Stimulated activated CD8-positive, alpha-beta memory T cell treated with anti-CD3 and anti-CD28 coated beads, Interleukin-7, amount 100 ng/mL, for 24 hours (primary cell): ENCODE results near the gene APOLD1.
"Not testable (repeated sequence)": the region's sequence is repeated elsewhere in the genome, so short reads cannot be mapped to it uniquely, and the experiment has no call there.

Experiments
- DNase-seq: peaks from one replicate; pipeline ENCODE4 v3.0.0-alpha.2; 2020; ENCODE audit warnings: low read depth

Gene APOLD1

DNA sequence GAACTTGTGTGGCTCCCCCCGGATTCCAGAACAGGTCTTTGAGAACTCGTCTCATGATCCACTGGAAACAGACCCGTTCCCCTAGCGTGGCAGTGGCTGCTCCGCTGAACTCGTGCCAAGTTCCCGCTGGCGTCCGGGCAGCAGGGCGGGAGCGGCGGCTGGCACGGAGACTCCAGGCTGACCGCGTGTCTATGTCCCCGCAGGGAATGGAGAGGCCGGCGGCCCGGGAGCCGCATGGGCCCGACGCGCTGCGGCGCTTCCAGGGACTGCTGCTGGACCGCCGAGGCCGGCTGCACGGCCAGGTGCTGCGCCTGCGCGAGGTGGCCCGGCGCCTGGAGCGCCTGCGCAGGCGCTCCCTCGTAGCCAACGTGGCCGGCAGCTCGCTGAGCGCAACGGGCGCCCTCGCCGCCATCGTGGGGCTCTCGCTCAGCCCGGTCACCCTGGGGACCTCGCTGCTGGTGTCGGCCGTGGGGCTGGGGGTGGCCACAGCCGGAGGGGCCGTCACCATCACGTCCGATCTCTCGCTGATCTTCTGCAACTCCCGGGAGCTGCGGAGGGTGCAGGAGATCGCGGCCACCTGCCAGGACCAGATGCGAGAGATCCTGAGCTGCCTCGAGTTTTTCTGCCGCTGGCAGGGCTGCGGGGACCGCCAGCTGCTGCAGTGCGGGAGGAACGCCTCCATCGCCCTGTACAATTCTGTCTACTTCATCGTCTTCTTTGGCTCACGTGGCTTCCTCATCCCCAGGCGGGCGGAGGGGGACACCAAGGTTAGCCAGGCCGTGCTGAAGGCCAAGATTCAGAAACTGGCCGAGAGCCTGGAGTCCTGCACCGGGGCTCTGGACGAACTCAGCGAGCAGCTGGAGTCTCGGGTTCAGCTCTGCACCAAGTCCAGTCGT lies 1.5 kb downstream of the APOLD1 start:
- DNase-seq = peak; percentile 40

GRCh38 chr12:12788131-12788530 lies 2.7 kb downstream of the APOLD1 start:
- no peak for DNase-seq

DNA sequence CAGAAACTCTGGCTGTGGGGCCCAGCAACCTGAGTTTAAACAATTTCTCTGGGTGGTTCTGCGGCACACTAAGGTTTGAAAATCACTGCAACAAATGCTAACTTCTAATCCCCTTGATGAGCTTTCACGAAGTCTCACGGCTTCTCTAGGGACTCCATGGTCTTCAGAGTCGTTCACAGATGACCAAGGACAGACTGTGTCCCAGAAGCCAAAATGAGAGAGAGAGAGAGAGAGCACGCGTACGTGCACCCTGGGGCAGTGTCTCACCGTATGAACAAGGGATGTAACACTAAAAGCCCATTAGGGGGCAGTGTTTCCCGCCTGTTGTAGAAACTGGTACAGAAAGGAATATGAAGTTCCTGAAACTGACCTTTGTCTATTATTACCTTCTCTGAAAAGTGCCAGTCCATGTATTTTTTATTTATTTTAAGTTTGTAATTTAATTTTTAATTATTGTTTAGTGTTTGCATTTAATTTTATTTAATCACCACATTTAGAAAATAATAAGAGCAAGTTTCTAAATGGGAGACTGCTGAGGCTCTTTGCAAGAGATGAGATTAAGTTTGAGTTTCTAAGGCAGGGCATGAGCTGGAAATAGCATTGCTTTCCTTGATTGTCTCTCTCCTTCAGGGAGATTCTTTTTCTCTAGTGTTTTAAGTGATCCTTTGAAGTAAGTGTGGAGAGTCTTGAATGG lies 3.4 kb downstream of the APOLD1 start:
- DNase-seq = peak; percentile 25

GRCh38 chr12:12790956-12791355 lies 5.5 kb downstream of the APOLD1 start:
- DNase-seq = no peak

DNA sequence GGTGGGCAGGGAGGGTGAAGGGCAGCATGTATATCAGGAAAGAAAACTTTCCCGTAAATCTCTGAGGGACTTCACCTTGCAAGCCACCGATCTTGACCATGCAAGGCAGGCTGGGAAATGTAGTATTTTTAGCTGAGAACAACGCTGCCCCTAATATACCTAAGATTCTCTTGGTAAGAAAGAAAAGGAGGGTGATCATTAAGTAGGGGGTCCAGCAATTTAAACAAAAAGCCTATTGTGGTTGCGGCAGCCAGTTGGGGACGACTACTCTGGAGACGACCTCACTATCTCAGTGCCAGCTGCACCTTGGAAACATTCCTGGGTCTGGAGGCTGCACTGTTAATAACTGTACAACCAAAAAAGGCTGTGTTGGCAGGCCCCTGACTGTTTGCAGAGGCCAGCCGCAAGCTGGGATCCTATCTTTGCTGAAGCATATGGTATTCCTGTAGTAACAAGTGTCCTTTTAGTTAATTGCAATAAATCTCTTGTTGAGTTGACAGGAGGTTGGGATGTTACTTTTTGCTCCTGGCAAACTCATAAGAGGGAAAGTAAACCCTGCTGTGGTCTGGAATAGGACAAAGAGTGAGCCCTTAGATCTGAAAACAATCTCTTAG lies 6.4 kb downstream of the APOLD1 start:
- DNase-seq = no peak

DNA sequence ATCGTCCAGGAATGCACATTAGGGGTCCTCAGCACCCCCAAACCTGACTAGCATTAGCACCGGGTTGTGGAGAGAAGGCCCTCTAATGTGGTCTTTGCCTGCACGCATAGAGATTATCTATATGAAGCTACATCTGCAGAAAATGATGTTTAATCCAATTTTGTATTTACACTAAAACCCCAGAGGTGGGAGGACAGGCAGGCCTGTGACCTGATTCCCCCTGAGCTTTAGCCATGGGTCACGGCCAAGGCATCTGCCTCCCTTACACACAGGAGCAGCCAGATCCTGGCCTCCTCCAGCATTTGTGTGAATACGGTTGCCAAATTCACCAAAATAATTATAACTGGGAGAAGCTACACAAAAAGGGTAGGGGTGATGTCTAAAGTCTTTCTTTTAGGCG lies 7.0 kb downstream of the APOLD1 start:
- DNase-seq = no peak

GRCh38 chr12:12794686-12795085 lies 9.2 kb downstream of the APOLD1 start:
- no peak for DNase-seq

- DNase-seq = no peak
These were observed 10.7 kb downstream of the APOLD1 start for GRCh38 chr12:12796171-12796570.

DNA sequence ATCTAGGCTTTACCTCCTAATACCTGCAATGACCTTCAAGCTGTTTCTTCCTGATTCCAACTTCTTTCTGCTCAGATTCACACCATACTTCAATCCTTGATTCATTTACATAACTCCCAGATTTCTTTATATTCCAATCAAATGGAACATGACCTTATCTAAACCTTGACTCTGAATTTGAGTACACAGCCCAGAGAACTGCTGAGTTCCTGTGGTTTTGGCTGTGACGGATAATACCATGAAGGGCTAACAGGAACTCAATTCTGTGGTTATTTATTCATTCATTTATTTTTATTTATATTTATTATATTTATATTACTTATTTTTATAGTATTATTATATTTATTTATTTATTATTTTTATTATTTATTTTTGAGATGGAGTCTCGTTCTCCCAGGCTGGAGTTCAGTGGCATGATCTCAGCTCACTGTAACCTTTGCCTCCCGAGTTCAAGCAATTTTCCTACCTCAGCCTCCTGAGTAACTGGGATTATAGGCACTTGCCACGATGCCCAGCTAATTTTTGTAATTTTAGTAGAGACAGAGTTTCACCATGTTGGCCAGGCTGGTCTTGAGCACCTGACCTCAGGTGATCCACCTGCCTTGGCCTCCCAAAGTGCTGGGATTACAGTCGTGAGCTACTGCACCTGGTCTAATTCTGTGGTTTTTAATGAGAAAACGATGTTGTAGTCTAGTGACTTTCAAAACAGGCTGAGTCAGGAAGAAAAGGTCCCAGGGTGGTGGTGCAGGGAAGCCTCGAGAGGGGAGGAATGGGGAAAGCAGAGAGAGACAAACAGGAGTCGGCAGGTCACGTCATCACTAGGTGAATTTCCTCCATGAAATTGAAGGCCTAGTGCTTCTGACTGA lies 11.7 kb downstream of the APOLD1 start:
- DNase-seq = no peak

GRCh38 chr12:12797794-12798152 lies 12.3 kb downstream of the APOLD1 start:
- no peak for DNase-seq

- DNase-seq = no peak
These were observed 13.0 kb downstream of the APOLD1 start for GRCh38 chr12:12798480-12798879.

GRCh38 chr12:12799163-12799920 lies 13.9 kb downstream of the APOLD1 start:
- DNase-seq = no peak

GRCh38 chr12:12800406-12801180 lies 15.1 kb downstream of the APOLD1 start:
- DNase-seq = no peak

- not testable (repeated sequence) for DNase-seq
These were observed 16.2 kb downstream of the APOLD1 start for GRCh38 chr12:12801656-12802055.

DNA sequence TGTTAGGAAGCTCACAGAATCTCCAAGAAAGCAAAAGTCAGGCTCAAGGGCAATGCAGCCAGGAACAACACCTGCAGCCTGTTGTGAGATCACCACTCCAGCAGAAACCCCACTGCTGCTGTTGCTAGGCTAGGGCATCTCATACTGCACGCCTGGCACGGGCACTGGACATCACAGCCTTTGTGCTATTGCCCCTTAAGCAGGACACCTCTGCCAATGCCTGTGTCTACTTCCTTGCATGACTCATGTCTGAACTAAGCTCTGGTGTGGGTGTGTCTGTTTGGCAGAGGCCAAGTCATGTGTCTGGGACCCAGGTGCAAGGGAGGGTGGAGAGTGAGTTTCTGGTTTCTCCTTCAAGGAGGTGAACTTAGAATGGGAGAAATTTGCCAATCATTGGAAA lies 17.7 kb downstream of the APOLD1 start:
- no peak for DNase-seq

DNA sequence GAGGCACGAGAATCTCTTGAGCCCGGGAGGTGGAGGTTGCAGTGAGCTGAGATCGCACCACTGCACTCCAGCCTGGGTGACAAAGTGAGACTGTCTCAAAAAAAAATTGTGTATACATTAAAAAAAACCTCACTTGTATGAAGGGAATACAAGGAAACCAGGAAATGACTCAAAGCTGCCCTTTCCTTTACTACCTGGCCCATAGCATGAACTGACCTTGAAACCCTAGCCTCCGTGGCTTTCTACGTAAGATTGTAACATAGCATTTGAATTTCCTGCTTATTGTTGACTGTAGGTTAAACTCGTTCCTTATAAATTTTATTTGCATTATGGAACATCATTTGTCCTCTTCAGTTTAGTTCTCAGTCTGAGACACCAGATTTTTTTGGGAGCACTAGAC lies 18.6 kb downstream of the APOLD1 start:
- no peak for DNase-seq

GRCh38 chr12:12804432-12804886 lies 19.0 kb downstream of the APOLD1 start:
- no peak for DNase-seq

DNA sequence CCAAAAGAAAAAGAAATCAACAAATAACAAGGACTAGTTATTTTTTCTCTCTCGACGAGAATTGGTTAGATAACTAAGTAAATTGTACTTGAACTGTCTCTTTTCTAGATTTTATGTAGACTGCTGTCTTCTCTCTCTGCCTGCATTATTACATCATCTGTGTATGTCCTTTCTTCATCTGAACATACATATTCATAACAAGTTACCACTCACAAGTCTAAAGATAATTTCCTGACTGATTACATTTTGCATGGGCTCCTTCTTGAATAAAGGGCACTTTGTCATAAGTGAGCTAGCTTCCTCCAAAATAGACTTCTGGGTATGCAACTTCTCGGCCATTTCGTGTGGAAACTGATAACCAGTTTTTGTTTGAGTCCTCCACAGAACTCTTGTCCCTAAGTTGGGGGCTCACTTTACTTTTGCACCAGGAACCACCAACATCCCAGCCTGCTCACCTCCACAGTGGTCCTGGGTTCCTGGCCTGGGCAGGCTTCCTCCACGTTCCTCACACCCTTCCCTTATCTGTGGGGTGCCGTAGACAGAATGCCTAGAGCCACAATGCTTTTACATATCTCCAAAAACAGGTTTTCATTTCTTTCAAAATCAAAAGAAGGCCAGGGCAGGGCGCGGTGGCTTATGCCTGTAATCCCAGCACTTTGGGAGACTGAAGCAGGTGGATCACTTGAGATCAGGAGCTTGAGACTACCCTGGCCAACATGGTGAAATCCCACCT lies 21.5 kb downstream of the APOLD1 start:
- DNase-seq = no peak

- DNase-seq = not testable (repeated sequence)
These were observed 22.1 kb downstream of the APOLD1 start for GRCh38 chr12:12807517-12807903.
